Endothelial cell (in vitro differentiated cells): ENCODE data around the gene YTHDF2. TPM values are rescaled to one million over a fixed set of nuclear protein-coding genes. Genes with fewer than 3 reads are reported as not detected.
"Not testable (repeated sequence)": the region's sequence is repeated elsewhere in the genome, so short reads cannot be mapped to it uniquely, and the experiment has no call there.

Experiments used
- DNase-seq: peaks from one replicate; pipeline ENCODE4 v3.0.0; 2021; ENCODE audit warnings: low spot score
- H3K27ac Mint-ChIP-seq: one replicate; pipeline ENCODE4 v1.8.0; 2021; ENCODE audit warnings: mixed read lengths, inconsistent platforms; ENCODE audit not compliant: unreplicated experiment
- H3K27me3 Mint-ChIP-seq: one replicate; pipeline ENCODE4 v1.8.0; 2021; ENCODE audit warnings: mild to moderate bottlenecking, moderate library complexity, mixed read lengths, inconsistent platforms; ENCODE audit not compliant: unreplicated experiment
- H3K36me3 Mint-ChIP-seq: one replicate; pipeline ENCODE4 v1.8.0; 2021; ENCODE audit warnings: mild to moderate bottlenecking, low read depth, mixed read lengths, inconsistent platforms; ENCODE audit not compliant: unreplicated experiment
- H3K4me1 Mint-ChIP-seq: one replicate; pipeline ENCODE4 v1.8.0; 2021; ENCODE audit warnings: mild to moderate bottlenecking, mixed read lengths, inconsistent platforms; ENCODE audit not compliant: unreplicated experiment
- H3K4me3 Mint-ChIP-seq: one replicate; pipeline ENCODE4 v1.8.0; 2021; ENCODE audit warnings: mild to moderate bottlenecking, mixed read lengths, inconsistent platforms; ENCODE audit not compliant: unreplicated experiment
- H3K9me3 Mint-ChIP-seq: one replicate; pipeline ENCODE4 v1.8.0; 2021; ENCODE audit warnings: mixed read lengths, inconsistent platforms; ENCODE audit not compliant: unreplicated experiment
- CTCF ChIP-seq: fragments of 200-600 bp; sonication (generic); IDR thresholded peaks from one replicate; pipeline ENCODE4 v1.5.0; 2021; ENCODE audit warnings: antibody characterized with exemption; ENCODE audit not compliant: unreplicated experiment
- total RNA-seq: library from RNA; stranded (reverse); fragmentation: NEBNext Ultra II Directional; extraction: Animal tissue kit (Norgen Biotek cat#: 25700); gene quantifications from one replicate; pipeline ENCODE4 v1.2.1, GENCODE V29; 2021; ENCODE audit not compliant: unreplicated experiment

The YTHDF2 gene
- total RNA-seq, 1 donor from 2014 or later: 118 TPM

GRCh38 chr1:28718586-28719331 lies 18.0 kb upstream of the YTHDF2 start:
- Mint-ChIP-seq H3K36me3 (peaks cover 9% of the 10 kb centered on the region), H3K27me3 (peaks cover 8% of the 10 kb centered on the region), H3K4me3 (no peak overlapping the region), H3K4me1 (no peaks in the 10 kb centered on the region), H3K9me3 (no peaks in the 10 kb centered on the region), H3K27ac (no peak overlapping the region)
- no peak for TF ChIP-seq CTCF
- DNase-seq: no peak

DNA sequence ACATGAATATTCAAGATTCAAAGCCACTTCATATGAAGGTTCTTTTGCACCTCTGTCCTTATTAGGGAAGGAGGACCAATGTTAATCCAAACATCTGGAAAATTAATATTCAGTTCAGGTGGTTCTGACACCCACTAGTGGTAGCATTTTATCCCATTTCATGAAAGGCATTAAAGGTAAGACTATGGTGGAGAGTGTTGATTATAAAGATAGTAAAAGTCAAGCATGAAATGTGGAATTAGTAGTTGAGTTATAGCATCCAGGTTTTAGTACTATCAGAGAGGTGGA lies 17.5 kb upstream of the YTHDF2 start:
- Mint-ChIP-seq H3K27me3 (peaks cover 8% of the 10 kb centered on the region), H3K36me3 (peaks cover 3% of the 10 kb centered on the region), H3K9me3 (no peaks in the 10 kb centered on the region), H3K4me3 (no peak overlapping the region), H3K4me1 (no peaks in the 10 kb centered on the region), H3K27ac (no peak overlapping the region)
- DNase-seq: no peak
- no peak for TF ChIP-seq CTCF

DNA sequence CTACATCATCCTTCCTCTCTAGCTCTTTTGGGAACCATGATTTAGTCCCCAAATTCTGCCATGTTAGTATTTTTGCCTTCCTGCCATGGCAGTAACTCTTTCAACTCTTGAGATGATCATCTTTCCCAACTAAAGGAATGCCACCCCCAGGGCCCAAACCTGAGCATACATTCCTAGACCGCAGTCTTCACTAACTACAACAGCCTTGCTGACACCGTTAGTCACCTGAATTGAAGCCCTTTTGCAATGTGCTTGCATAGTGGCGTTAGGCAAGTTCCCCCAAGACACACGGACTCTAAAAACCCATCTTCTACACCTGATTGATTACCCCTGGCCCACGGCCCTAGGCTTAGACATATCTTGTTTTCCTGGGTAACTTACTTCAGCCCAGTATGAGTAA lies 16.4 kb upstream of the YTHDF2 start:
- DNase-seq: no peak
- Mint-ChIP-seq H3K36me3 (no peaks in the 10 kb centered on the region), H3K4me1 (no peaks in the 10 kb centered on the region), H3K4me3 (no peak overlapping the region), H3K9me3 (no peaks in the 10 kb centered on the region), H3K27ac (no peak overlapping the region), H3K27me3 (peaks cover 8% of the 10 kb centered on the region)
- no peak for TF ChIP-seq CTCF

- H3K9me3 Mint-ChIP-seq, H3K27me3 Mint-ChIP-seq, H3K4me3 Mint-ChIP-seq, DNase-seq, H3K36me3 Mint-ChIP-seq, H3K4me1 Mint-ChIP-seq, H3K27ac Mint-ChIP-seq: not testable (repeated sequence)
Measured at GRCh38 chr1:28721927-28722326, 14.8 kb upstream of the YTHDF2 start.

DNA sequence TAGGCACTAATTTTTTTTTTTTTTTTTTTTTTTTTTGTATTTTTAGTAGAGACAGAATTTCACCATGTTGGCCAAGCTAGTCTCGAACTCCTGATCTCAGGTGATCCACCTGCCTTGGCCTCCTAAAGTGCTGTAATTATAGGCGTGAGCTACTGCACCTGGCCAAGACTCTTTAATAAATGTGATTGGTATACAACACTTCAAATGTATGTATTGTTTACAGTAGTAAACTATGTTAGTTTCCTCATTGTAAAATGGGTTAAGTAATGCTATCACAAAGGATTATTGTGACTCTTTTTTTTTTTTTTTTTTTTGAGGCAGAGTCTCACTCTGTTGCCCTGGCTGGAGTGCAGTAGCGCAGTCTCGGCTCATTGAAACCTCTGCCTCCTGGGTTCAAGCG lies 11.4 kb upstream of the YTHDF2 start:
- H3K9me3 Mint-ChIP-seq, H3K4me1 Mint-ChIP-seq, H3K36me3 Mint-ChIP-seq, H3K27ac Mint-ChIP-seq, H3K4me3 Mint-ChIP-seq, DNase-seq, H3K27me3 Mint-ChIP-seq: not testable (repeated sequence)

- H3K27me3 Mint-ChIP-seq: peaks cover 5% of the 10 kb centered on the region
- H3K27ac Mint-ChIP-seq: peak overlapping the region; percentile 93
- peaks cover 30% of the 10 kb centered on the region for H3K4me1 Mint-ChIP-seq
- DNase-seq: no peak
- H3K9me3 Mint-ChIP-seq: no peaks in the 10 kb centered on the region
- H3K4me3 Mint-ChIP-seq: peak overlapping the region; percentile 100
- no peak for TF ChIP-seq CTCF
- peaks cover 18% of the 10 kb centered on the region for H3K36me3 Mint-ChIP-seq
Measured at GRCh38 chr1:28735961-28736449, 735 bp upstream of the YTHDF2 start.
